ENCODE results near the gene OPN1MW.
"Not testable (repeated sequence)": the region's sequence is repeated elsewhere in the genome, so short reads cannot be mapped to it uniquely, and the experiment has no call there.

OPN1MW gene

DNA sequence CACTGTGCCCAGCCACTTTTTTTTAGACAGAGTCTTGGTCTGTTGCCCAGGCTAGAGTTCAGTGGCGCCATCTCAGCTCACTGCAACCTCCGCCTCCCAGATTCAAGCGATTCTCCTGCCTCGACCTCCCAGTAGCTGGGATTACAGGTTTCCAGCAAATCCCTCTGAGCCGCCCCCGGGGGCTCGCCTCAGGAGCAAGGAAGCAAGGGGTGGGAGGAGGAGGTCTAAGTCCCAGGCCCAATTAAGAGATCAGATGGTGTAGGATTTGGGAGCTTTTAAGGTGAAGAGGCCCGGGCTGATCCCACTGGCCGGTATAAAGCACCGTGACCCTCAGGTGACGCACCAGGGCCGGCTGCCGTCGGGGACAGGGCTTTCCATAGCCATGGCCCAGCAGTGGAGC lies at the start of gene OPN1MW:
TSS of gene OPN1MW (plus strand) at position 301 of the 400 bp plus-strand sequence. CDS start at position 383, 82 bp downstream.
- not testable (repeated sequence) for DNase-seq

DNA sequence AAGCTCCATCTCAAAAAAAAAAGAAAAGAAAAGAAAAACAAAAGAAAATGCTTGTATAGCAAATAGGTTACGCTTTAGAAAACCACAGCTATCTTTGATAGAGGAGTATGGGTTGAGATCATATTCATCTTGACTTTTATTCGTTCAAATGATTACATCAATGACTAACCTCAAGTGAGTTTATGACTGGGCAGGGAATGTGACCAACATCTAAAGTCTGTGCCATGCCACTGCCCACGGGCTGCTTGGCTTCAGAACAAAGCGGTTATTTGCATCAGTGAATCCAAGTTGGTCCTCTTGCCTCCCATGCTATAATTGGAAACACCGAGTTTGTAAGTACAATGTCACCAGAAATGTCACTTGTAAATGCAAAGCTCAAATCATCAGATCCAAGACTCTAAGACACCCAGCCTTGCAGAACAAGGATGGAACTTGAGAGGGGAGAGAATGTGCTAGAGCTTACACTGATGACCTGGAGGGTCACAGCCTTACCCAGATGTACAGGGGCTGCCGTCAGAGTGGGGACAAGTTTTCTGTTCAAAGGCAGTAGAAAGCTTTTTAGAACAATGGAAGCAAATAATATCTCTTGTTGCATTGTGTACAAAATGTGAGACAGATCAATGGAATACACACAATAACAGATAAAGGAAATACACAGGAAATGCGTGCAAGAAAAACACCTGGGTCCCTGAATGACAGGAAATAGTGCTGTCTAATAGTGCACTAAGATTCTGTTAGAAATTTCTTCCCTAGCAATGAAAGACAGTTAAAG lies 46.8 kb upstream of the OPN1MW start:
- DNase-seq: no peak

DNA sequence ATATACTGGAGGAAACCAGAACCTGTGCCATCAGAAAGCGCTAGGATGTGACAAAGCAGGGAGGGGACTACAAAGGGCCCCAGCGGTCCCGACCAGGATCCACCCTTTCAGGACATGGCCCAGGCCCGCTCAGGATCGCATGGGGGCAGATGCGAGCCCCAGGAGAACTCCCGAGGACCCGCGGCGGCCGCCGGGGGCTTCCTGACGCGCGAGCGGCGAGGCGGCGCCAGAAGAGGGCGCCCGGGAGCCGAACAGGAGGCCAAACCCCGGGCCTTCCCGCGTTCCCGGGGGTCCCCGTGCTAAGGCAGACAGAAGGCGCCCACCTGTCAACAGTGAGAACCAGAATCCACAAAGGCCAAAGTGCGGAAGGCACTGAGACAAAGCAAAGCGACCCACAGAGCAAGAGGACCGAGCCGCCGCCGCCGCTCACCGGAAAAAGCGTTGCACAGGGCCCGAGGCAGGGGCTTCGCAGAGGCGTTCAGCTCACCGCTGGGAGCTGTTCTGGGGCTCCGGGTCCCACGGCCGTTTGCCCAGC lies 45.7 kb upstream of the OPN1MW start:
- DNase-seq: peak; percentile 11 to 21

DNA sequence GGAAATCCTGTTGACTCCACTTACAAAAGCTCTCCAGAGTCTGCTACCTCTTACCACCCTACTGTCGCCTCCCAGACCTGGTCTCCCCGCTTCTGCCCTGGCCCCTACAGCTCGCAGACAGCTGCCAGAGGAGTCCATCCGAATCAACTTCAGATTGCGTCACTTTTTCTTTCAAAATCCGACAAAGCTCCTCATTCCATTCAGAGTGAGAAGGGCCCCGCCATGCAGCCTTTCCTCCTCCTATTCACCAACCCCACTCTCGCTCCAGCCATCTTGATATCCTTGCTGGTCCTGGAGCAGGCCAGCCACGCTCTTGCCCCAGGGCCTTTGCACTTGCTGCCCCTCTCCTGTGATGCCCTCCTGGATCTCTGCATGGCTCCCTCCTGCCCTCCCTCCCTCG lies 43.5 kb upstream of the OPN1MW start:
- DNase-seq: no peak

DNA sequence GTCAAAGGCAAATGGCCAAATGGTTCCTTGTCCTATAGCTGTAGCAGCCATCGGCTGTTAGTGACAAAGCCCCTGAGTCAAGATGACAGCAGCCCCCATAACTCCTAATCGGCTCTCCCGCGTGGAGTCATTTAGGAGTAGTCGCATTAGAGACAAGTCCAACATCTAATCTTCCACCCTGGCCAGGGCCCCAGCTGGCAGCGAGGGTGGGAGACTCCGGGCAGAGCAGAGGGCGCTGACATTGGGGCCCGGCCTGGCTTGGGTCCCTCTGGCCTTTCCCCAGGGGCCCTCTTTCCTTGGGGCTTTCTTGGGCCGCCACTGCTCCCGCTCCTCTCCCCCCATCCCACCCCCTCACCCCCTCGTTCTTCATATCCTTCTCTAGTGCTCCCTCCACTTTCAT lies 42.2 kb upstream of the OPN1MW start:
- DNase-seq: no peak

DNA sequence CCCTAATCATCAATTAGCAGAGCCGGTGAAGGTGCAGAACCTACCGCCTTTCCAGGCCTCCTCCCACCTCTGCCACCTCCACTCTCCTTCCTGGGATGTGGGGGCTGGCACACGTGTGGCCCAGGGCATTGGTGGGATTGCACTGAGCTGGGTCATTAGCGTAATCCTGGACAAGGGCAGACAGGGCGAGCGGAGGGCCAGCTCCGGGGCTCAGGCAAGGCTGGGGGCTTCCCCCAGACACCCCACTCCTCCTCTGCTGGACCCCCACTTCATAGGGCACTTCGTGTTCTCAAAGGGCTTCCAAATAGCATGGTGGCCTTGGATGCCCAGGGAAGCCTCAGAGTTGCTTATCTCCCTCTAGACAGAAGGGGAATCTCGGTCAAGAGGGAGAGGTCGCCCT lies 41.7 kb upstream of the OPN1MW start:
- DNase-seq: no peak

DNA sequence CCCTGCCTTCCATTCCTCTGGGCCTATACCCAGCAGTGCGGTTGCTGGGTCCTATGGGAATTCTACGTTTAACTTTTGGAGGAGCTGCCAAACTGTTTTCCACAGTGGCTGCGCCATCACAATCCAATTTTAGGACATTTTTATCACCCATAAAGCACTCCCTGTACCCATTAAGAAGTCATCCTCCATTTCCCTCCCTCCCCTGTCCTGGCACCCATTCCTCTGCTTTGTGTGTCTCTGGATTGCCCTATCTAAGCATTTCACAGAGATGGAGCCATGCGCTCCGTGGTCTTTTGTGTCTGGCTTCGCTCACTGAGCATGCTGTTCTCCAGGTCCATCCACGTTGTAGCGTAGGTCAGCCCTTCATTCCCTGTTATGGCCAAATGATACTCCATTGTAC lies 40.0 kb upstream of the OPN1MW start:
- no peak for DNase-seq

DNA sequence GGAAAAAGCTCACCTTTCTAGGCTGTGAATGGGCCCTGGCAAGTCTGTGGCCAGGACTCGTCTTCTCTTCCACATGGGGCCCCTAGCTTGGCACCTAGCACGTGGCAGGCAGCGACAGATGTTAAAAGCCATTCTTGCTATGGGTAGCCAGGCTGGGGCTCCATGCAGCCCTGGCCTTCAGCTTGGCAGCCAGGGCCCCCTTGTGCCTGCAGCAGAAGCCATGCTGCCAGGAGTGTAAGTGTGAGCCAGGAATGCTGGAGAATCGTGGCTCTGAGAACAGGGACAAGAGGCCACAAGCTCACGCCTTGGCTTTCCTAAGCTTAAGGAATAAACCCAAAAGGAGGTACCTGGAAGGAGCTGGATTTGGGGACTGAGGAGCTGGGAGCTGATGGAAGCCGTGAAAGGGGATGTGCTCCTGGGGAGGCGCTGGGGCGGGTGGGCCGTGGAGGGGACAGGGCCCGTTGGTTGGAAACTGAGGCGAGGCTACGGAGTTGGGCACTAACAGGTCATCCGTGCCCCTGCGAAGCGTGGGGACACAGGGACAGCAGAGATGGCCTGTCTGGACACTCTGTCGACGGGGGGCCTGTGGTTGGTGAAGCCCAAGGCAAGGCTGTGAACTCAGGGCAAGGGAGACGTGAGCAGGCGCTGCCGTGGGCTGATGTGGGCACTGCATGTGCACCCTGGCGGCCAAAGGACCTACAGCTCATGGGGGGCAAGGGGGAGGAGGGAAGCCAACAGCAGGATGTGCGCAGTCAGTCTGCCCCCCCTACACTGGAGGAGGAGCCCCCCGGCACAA lies 39.2 kb upstream of the OPN1MW start:
- DNase-seq: no peak

DNA sequence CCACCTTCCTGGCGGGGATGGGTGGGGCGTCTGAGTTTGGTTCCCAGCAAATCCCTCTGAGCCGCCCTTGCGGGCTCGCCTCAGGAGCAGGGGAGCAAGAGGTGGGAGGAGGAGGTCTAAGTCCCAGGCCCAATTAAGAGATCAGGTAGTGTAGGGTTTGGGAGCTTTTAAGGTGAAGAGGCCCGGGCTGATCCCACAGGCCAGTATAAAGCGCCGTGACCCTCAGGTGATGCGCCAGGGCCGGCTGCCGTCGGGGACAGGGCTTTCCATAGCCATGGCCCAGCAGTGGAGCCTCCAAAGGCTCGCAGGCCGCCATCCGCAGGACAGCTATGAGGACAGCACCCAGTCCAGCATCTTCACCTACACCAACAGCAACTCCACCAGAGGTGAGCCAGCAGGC lies 38.4 kb upstream of the OPN1MW start, which contains the start of gene OPN1LW:
TSS of gene OPN1LW (plus strand) at position 234 of the 400 bp plus-strand sequence. CDS start at position 275, 41 bp downstream.
- not testable (repeated sequence) for DNase-seq

DNA sequence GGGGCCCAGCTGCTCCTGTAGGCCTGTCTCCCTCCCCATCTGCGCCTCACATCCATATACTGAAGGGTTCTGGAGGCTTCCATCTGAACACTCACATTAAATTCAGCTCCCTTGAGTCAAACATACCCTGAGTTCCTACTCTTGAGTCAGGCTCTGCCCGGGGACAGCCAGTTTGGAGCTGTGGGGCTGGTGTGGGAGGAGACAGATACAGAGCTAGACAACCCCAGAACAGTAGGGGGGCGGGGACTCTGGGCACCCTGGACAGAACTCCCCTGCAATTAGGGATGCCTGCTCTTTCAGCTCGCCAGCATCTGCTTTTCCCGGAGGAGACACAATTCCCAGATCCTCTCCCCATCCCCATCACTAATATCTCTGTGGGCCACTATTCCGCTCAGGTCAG lies 31.4 kb upstream of the OPN1MW start:
- not testable (repeated sequence) for DNase-seq

DNA sequence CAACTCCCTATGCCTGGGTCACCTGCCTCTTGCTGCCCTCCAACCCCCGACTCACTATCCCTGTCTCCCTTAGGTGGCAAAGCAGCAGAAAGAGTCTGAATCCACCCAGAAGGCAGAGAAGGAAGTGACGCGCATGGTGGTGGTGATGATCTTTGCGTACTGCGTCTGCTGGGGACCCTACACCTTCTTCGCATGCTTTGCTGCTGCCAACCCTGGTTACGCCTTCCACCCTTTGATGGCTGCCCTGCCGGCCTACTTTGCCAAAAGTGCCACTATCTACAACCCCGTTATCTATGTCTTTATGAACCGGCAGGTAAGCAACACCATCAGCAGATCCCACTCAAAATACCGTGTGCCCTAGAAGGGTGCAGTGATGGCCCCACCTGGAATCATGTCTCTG lies 26.2 kb upstream of the OPN1MW start:
- DNase-seq: not testable (repeated sequence)

DNA sequence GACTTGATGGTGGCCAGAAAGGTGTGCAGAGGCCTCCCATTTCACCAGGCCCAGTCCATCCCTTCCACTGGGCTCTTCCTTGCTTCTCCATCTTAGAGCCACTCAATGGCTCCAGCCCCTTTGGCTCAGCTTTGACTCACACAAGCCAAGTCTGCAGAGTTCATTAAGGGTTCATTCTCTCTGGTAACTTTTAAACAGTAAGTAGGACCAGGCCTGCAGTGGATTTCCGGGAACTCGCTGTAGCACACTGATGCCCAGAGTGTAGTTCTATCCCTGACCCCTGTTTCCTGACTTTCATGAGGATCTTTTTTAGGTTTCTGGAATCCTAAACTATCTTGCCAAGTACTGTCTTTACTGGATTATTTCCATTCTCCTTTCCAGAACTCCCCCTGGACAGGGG lies 25.2 kb upstream of the OPN1MW start:
- DNase-seq: not testable (repeated sequence)

DNA sequence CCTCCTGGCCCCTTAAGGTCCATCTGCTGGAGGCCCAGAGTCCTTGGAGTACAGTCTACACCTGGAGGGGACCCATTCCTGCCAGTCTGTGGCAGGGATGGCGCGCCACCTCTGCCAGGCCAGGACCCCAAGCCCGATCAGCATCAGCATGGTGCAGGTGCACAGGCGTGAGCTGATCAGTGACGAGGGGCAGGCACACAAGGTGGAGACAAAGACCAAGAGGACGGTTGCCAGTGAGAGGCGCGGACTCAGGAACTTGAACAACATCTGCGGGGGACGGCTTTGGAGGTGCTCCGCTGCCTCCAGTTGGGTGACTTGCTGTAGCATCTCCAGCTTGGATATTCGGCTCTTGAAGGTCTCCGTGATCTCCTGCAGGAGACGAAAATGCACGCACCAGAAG lies 23.1 kb upstream of the OPN1MW start:
- DNase-seq: not testable (repeated sequence)

DNA sequence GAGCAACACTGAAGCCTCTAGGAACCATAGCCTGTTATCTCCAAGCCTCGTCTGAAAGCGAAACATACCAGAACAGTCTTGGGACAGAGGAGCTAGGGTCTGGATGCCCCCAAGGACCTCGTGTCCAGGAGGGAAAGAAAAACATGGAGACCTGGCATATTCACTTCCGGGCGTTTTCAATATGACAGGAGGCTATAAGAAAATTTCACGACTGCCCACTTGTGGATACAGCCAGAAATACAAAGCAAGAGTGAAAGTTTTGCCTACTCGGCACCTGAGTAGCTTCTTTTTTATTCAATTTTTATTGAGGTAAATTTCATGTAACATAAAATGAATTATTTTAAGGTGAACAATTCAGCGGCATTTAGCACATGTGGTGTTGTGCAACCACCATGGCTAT lies 17.5 kb upstream of the OPN1MW start:
- not testable (repeated sequence) for DNase-seq

DNA sequence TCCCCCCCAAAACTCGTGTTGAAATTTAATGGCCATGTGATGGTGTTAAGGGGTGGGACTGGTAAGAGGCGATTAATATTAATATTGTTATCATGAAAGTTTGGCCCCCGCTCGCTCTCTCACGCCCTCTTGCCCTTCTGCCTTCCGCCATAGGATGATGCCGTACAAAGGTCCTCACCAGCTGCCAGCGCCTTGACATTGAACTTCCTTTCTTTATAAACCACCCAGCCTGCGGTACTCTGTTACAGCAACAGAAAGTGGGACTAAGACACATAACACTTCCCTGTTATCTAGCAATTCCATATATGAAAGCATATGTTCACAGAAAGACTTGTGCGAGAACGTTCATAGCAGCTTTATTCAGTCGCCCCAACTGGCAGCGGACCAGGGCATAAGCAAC lies 14.0 kb upstream of the OPN1MW start:
- not testable (repeated sequence) for DNase-seq

DNA sequence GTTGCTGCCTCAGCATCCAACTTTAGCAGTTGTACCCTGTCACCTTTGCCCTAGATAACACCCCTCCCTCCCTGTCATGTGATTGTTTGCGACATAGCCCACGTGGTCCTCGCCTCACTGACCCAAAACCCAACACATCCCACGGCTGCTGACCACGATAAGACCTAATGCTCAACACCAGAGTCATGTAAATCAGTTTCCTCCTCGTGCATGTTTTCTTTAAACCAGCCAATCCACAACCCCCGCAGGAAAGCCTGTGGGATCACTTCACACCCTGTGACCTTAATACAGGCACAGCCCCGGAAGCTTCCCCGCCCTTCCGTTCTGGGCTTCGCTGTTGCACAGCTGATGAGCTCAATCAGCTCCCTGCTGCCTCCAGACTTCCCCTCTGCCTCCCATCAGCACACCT lies 9.9 kb upstream of the OPN1MW start:
- not testable (repeated sequence) for DNase-seq

DNA sequence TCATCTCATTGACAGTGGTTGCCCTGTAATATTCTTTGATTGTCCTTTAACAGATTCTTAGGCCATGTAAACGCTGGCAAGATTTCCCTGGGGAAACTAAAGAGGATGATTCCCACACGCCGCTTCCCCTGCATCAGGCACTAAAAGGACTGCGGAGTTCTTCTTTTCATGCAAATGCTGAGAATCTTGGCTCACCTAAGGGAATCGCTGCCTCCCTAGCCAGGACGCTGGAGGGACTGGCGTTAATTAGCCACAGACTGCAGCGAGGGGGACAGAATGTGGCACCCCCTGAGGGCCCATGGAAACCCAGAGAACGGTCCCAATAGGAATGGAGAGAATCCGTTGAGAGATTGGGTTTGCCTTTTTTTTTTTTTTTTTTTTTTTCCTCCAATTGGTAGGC lies 8.0 kb upstream of the OPN1MW start:
- DNase-seq: not testable (repeated sequence)

DNA sequence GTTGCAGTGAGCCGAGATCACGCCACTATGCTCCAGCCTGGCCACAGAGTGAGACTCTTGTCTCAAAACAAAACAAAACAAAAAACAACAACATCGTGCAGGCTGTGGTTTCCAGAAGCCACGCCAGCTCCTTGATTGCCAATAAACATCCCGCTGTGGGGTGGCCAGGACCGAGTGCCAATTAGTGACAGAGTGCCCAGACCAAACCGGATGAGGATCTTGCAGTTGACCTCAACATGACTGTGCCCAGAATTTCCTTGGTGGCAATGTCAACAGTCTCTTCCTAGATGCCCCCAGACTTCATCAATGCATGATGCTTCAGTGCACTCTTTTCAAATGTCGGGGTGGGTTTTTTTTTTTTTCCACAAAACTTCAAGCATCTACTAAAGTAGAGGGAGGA lies 1.4 kb downstream of the OPN1MW start:
- not testable (repeated sequence) for DNase-seq

DNA sequence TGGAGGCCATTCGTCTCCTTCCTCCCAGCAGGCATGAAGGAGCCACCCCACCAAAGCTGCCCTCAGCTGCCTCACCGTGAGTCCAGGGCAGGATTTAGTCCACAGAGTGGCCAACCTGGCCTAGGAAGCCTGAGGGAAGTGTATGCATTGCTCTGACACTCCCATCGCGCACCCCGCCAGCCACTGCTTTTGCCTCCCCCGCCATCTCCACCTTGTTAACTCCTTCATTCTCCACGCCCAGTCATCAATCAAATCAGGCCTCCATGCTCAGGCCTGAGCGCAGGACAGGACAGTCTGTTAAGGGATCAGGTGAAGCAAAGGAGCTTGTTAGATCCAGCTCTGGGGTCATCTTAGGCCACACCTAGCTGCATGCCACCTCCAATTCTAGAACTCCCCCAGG lies 10.4 kb downstream of the OPN1MW start:
- not testable (repeated sequence) for DNase-seq

DNA sequence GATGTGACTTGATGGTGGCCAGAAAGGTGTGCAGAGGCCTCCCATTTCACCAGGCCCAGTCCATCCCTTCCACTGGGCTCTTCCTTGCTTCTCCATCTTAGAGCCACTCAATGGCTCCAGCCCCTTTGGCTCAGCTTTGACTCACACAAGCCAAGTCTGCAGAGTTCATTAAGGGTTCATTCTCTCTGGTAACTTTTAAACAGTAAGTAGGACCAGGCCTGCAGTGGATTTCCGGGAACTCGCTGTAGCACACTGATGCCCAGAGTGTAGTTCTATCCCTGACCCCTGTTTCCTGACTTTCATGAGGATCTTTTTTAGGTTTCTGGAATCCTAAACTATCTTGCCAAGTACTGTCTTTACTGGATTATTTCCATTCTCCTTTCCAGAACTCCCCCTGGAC lies 11.9 kb downstream of the OPN1MW start:
- DNase-seq: not testable (repeated sequence)

DNA sequence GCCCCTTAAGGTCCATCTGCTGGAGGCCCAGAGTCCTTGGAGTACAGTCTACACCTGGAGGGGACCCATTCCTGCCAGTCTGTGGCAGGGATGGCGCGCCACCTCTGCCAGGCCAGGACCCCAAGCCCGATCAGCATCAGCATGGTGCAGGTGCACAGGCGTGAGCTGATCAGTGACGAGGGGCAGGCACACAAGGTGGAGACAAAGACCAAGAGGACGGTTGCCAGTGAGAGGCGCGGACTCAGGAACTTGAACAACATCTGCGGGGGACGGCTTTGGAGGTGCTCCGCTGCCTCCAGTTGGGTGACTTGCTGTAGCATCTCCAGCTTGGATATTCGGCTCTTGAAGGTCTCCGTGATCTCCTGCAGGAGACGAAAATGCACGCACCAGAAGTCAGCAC lies 14.1 kb downstream of the OPN1MW start:
- not testable (repeated sequence) for DNase-seq

DNA sequence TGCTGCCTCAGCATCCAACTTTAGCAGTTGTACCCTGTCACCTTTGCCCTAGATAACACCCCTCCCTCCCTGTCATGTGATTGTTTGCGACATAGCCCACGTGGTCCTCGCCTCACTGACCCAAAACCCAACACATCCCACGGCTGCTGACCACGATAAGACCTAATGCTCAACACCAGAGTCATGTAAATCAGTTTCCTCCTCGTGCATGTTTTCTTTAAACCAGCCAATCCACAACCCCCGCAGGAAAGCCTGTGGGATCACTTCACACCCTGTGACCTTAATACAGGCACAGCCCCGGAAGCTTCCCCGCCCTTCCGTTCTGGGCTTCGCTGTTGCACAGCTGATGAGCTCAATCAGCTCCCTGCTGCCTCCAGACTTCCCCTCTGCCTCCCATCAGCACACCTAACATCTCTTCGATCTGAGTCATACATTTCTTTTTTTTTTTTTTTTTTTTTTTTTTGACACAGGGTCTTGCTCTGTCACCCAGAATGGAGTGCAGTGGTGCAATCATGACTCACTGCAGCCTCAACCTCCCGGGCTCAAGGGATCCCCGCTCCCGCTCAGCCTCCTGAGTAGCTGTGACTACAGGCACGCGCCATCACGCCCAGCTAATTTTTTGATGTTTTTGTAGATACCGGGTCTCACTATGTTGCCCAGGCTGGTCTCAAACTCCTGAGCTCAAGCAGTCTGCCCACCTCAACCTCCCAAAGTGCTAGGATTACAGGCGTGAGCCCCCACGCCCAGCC lies 27.4 kb downstream of the OPN1MW start:
- not testable (repeated sequence) for DNase-seq

DNA sequence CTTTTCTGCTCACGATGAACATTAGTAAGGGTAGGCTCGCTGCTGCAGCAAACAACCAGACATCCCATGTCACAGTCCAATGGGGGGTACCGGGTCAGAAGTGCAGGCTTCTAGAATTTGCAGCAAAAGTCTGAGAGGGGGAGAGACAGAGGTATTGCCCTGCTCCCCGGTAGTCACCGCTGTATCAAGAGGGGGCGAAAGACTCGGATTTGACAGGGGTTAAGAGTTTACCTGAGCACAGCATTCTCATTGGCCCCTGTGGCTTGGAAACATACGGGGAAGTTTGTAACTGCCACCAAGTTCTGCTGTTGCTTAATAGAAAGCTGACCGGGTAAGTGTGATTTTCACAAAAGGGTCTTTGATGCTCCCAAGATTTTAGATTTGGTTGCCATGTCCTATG lies 28.7 kb downstream of the OPN1MW start:
- DNase-seq: not testable (repeated sequence)
